Left forelimb (tissue), 1 donor: ENCODE data around the gene EIF2S3B.

Experiments
- DNase-seq: peaks from one replicate; pipeline ENCODE4 v3.0.0-alpha.2; 2018; ENCODE audit warnings: low spot score

The EIF2S3B gene

GRCh38 chr12:10554228-10554755 lies 48.6 kb downstream of the EIF2S3B start:
- DNase-seq: no peak

- no peak for DNase-seq
These were observed 49.2 kb downstream of the EIF2S3B start for GRCh38 chr12:10554756-10555481.

- no peak for DNase-seq
These were observed 51.6 kb downstream of the EIF2S3B start for GRCh38 chr12:10557329-10557728.

GRCh38 chr12:10557766-10558165 lies 52.1 kb downstream of the EIF2S3B start:
- DNase-seq: no peak
